Measurements from ENCODE around the gene SAMD14. TPM values are rescaled to one million over a fixed set of nuclear protein-coding genes. Genes with fewer than 3 reads are reported as not detected.

Gene SAMD14
- total and polyA plus RNA-seq, 2 donors = 0.42 to 0.62 TPM

- Histone ChIP-seq H3K27me3 (ENCODE audit: control insufficient read depth in 2 of 2, insufficient read depth in 1 of 2, low read length in 1 of 2) (peaks cover 0 to 15% of the 10 kb centered on the region in 2 donors), H3K36me3 (ENCODE audit: control insufficient read depth in 2 of 2, insufficient read depth in 2 of 2, low read length in 1 of 2) (peaks cover 21 to 22% of the 10 kb centered on the region in 2 donors), H3K27ac (ENCODE audit: low read depth in 1 of 2, low read length in 1 of 2) (peak overlapping the region; percentile 69 to 81), H3K9me3 (ENCODE audit: control insufficient read depth in 2 of 2, insufficient read depth in 1 of 2, low read length in 1 of 2) (no peaks in the 10 kb centered on the region), H3K4me3 (ENCODE audit: low read length in 2 of 2) (peak overlapping the region; percentile 68 to 71), H3K4me1 (ENCODE audit: control insufficient read depth in 2 of 2, insufficient read depth in 2 of 2, low read length in 2 of 2) (peaks cover 11 to 13% of the 10 kb centered on the region in 2 donors)
- peak; percentile 75 to 97 (median 87) for DNase-seq (ENCODE audit: low read depth in 6 of 9, low spot score in 9 of 9)
- WGBS = under 1% methylated on average over 21 of the region's 21 CpGs
Measured at GRCh38 chr17:50094243-50094752, 35.7 kb downstream of the SAMD14 start.

- peaks cover 11 to 13% of the 10 kb centered on the region in 2 donors for H3K4me1 ChIP-seq (ENCODE audit: control insufficient read depth in 2 of 2, insufficient read depth in 2 of 2, low read length in 2 of 2)
- H3K27me3 ChIP-seq (ENCODE audit: control insufficient read depth in 2 of 2, insufficient read depth in 1 of 2, low read length in 1 of 2) = peaks cover 0 to 15% of the 10 kb centered on the region in 2 donors
- peak overlapping the region in 1 of 2 donors; percentile 71 for H3K4me3 ChIP-seq (ENCODE audit: low read length in 2 of 2)
- WGBS = 72% methylated on average over 3 of the region's 3 CpGs
- H3K27ac ChIP-seq (ENCODE audit: low read depth in 1 of 2, low read length in 1 of 2) = no peak overlapping the region
- H3K36me3 ChIP-seq (ENCODE audit: control insufficient read depth in 2 of 2, insufficient read depth in 2 of 2, low read length in 1 of 2) = peaks cover 16 to 17% of the 10 kb centered on the region in 2 donors
- no peak for DNase-seq (ENCODE audit: low read depth in 6 of 9, low spot score in 9 of 9)
- H3K9me3 ChIP-seq (ENCODE audit: control insufficient read depth in 2 of 2, insufficient read depth in 1 of 2, low read length in 1 of 2) = no peaks in the 10 kb centered on the region
Measured at GRCh38 chr17:50093807-50094206, 36.2 kb downstream of the SAMD14 start.

DNA sequence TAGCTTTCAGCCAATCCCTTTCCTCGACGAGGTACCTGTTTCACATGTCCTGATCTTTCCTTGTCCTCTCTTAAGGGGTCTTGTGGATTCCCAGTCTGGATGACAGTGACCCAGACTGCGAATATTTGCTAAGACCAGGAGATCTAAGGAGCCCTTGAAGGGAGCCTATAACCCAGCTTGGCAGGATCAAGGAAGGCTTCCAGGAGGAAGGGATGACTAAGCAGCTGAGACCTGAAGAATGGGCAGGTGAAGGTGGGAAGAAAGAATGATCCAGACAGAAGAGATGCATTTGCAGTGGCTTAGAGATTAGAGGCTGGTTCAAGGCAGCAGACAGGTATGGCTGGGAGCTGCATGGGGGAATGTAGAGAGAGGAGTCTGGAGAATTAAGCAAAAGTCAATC lies 36.7 kb downstream of the SAMD14 start:
- Histone ChIP-seq H3K4me1 (ENCODE audit: control insufficient read depth in 2 of 2, insufficient read depth in 2 of 2, low read length in 2 of 2) (peaks cover 11 to 13% of the 10 kb centered on the region in 2 donors), H3K9me3 (ENCODE audit: control insufficient read depth in 2 of 2, insufficient read depth in 1 of 2, low read length in 1 of 2) (no peaks in the 10 kb centered on the region), H3K27ac (ENCODE audit: low read depth in 1 of 2, low read length in 1 of 2) (no peak overlapping the region), H3K36me3 (ENCODE audit: control insufficient read depth in 2 of 2, insufficient read depth in 2 of 2, low read length in 1 of 2) (peaks cover 12 to 13% of the 10 kb centered on the region in 2 donors), H3K4me3 (ENCODE audit: low read length in 2 of 2) (no peak overlapping the region), H3K27me3 (ENCODE audit: control insufficient read depth in 2 of 2, insufficient read depth in 1 of 2, low read length in 1 of 2) (peaks cover 0 to 15% of the 10 kb centered on the region in 2 donors)
- DNase-seq (ENCODE audit: low read depth in 6 of 9, low spot score in 9 of 9) = no peak
- 91% methylated on average over 3 of the region's 3 CpGs for WGBS

GRCh38 chr17:50091918-50092285 lies 38.1 kb downstream of the SAMD14 start:
- H3K27ac ChIP-seq (ENCODE audit: low read depth in 1 of 2, low read length in 1 of 2) = no peak overlapping the region
- H3K36me3 ChIP-seq (ENCODE audit: control insufficient read depth in 2 of 2, insufficient read depth in 2 of 2, low read length in 1 of 2) = no peaks in the 10 kb centered on the region
- DNase-seq (ENCODE audit: low read depth in 6 of 9, low spot score in 9 of 9) = no peak
- peaks cover 11 to 13% of the 10 kb centered on the region in 2 donors for H3K4me1 ChIP-seq (ENCODE audit: control insufficient read depth in 2 of 2, insufficient read depth in 2 of 2, low read length in 2 of 2)
- no peaks in the 10 kb centered on the region for H3K9me3 ChIP-seq (ENCODE audit: control insufficient read depth in 2 of 2, insufficient read depth in 1 of 2, low read length in 1 of 2)
- peaks cover 0 to 15% of the 10 kb centered on the region in 2 donors for H3K27me3 ChIP-seq (ENCODE audit: control insufficient read depth in 2 of 2, insufficient read depth in 1 of 2, low read length in 1 of 2)
- no peak overlapping the region for H3K4me3 ChIP-seq (ENCODE audit: low read length in 2 of 2)
- WGBS = 91% methylated on average over 2 of the region's 2 CpGs

DNA sequence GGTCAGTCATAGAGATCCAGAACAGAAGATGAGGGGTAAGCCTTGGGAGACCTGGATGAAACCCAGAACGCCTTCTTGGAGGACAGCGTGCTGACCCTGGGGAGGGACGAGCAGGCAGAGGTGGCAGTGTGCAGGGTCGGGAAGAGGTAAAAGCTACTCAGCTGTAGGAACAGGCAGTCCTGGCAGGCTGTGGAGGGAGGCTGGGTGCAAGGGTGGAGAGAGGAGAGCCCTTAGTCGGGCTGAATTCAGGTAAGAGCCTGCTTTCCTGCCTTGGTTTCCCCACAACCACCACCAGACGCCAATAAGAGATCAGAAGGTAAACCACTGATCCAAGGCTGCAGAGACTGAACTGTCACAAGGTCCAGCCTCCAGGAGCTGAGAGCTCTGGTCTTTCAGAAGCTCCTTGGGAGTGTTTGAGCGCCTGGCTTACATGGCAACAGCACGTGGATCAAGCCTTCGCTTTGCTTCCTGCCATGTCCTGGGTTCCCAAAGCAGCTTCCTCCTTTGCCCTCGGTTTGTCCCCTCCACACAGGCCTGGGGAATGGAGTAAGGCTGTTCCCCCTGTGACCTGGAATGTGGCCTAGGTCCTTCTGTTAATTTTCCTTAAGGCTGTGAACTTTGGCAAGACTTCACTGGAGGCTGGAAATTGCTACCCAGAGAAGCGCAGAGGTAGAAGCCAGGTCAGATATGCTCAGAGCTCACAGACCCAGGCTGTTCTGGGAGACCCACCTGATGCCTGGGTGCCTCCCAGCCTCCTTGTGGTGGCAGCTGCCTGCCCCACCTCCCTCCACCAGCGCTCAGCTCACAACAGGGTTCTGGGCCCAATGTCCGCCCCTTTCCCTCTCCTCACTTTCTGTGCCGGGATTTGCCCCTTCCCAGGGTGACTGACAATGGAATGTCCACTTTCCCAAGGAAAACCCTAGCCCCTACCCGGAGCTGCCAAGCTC lies 38.7 kb downstream of the SAMD14 start:
- WGBS = 86% methylated on average over 15 of the region's 15 CpGs

GRCh38 chr17:50090071-50090470 lies 39.9 kb downstream of the SAMD14 start:
- Histone ChIP-seq H3K36me3 (ENCODE audit: control insufficient read depth in 2 of 2, insufficient read depth in 2 of 2, low read length in 1 of 2) (no peaks in the 10 kb centered on the region), H3K27me3 (ENCODE audit: control insufficient read depth in 2 of 2, insufficient read depth in 1 of 2, low read length in 1 of 2) (peaks cover 0 to 15% of the 10 kb centered on the region in 2 donors), H3K4me1 (ENCODE audit: control insufficient read depth in 2 of 2, insufficient read depth in 2 of 2, low read length in 2 of 2) (no peaks in the 10 kb centered on the region), H3K9me3 (ENCODE audit: control insufficient read depth in 2 of 2, insufficient read depth in 1 of 2, low read length in 1 of 2) (no peaks in the 10 kb centered on the region), H3K27ac (ENCODE audit: low read depth in 1 of 2, low read length in 1 of 2) (no peak overlapping the region), H3K4me3 (ENCODE audit: low read length in 2 of 2) (no peak overlapping the region)
- 94% methylated on average over 6 of the region's 6 CpGs for WGBS
- no peak for DNase-seq (ENCODE audit: low read depth in 6 of 9, low spot score in 9 of 9)

More for the DNA sequence above, 38.7 kb downstream of the SAMD14 start:
- H3K4me3 ChIP-seq (ENCODE audit: low read length in 2 of 2) = no peak overlapping the region
- peaks cover 8% of the 10 kb centered on the region in 2 donors for H3K4me1 ChIP-seq (ENCODE audit: control insufficient read depth in 2 of 2, insufficient read depth in 2 of 2, low read length in 2 of 2)
- peaks cover 0 to 15% of the 10 kb centered on the region in 2 donors for H3K27me3 ChIP-seq (ENCODE audit: control insufficient read depth in 2 of 2, insufficient read depth in 1 of 2, low read length in 1 of 2)
- no peak for DNase-seq (ENCODE audit: low read depth in 6 of 9, low spot score in 9 of 9)
- no peaks in the 10 kb centered on the region for H3K9me3 ChIP-seq (ENCODE audit: control insufficient read depth in 2 of 2, insufficient read depth in 1 of 2, low read length in 1 of 2)
- no peak overlapping the region for H3K27ac ChIP-seq (ENCODE audit: low read depth in 1 of 2, low read length in 1 of 2)
- no peaks in the 10 kb centered on the region for H3K36me3 ChIP-seq (ENCODE audit: control insufficient read depth in 2 of 2, insufficient read depth in 2 of 2, low read length in 1 of 2)

DNA sequence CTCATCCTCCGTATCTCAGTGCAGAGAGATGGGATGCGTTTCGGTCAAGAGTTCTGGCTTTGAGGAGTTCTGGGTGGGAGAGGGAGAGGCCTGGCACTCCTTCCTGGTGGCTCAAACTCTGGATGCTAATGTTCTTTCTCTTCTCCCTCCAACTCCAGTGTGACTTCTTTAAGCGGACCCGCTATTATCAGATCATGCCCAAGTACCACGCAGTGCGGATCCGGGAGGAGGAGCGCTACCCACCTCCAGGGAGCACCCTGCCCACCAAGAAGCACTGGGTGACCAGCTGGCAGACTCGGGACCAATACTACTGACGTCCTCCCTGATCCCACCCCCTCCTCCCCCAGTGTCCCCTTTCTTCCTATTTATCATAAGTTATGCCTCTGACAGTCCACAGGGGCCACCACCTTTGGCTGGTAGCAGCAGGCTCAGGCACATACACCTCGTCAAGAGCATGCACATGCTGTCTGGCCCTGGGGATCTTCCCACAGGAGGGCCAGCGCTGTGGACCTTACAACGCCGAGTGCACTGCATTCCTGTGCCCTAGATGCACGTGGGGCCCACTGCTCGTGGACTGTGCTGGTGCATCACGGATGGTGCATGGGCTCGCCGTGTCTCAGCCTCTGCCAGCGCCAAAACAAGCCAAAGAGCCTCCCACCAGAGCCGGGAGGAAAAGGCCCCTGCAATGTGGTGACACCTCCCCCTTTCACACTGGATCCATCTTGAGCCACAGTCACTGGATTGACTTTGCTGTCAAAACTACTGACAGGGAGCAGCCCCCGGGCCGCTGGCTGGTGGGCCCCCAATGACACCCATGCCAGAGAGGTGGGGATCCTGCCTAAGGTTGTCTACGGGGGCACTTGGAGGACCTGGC lies 40.8 kb downstream of the SAMD14 start:
- no peaks in the 10 kb centered on the region for H3K4me1 ChIP-seq (ENCODE audit: control insufficient read depth in 2 of 2, insufficient read depth in 2 of 2, low read length in 2 of 2)
- no peaks in the 10 kb centered on the region for H3K36me3 ChIP-seq (ENCODE audit: control insufficient read depth in 2 of 2, insufficient read depth in 2 of 2, low read length in 1 of 2)
- no peak overlapping the region for H3K27ac ChIP-seq (ENCODE audit: low read depth in 1 of 2, low read length in 1 of 2)
- WGBS = 93% methylated on average over 25 of the region's 25 CpGs
- DNase-seq (ENCODE audit: low read depth in 6 of 9, low spot score in 9 of 9) = no peak
- peaks cover 0 to 15% of the 10 kb centered on the region in 2 donors for H3K27me3 ChIP-seq (ENCODE audit: control insufficient read depth in 2 of 2, insufficient read depth in 1 of 2, low read length in 1 of 2)
- H3K9me3 ChIP-seq (ENCODE audit: control insufficient read depth in 2 of 2, insufficient read depth in 1 of 2, low read length in 1 of 2) = no peaks in the 10 kb centered on the region
- no peak overlapping the region for H3K4me3 ChIP-seq (ENCODE audit: low read length in 2 of 2)

- Histone ChIP-seq H3K27ac (ENCODE audit: low read depth in 1 of 2, low read length in 1 of 2) (no peak overlapping the region), H3K9me3 (ENCODE audit: control insufficient read depth in 2 of 2, insufficient read depth in 1 of 2, low read length in 1 of 2) (no peaks in the 10 kb centered on the region), H3K27me3 (ENCODE audit: control insufficient read depth in 2 of 2, insufficient read depth in 1 of 2, low read length in 1 of 2) (peaks cover 0 to 15% of the 10 kb centered on the region in 2 donors), H3K4me1 (ENCODE audit: control insufficient read depth in 2 of 2, insufficient read depth in 2 of 2, low read length in 2 of 2) (no peaks in the 10 kb centered on the region), H3K4me3 (ENCODE audit: low read length in 2 of 2) (no peak overlapping the region), H3K36me3 (ENCODE audit: control insufficient read depth in 2 of 2, insufficient read depth in 2 of 2, low read length in 1 of 2) (no peaks in the 10 kb centered on the region)
- WGBS = 94% methylated on average over 19 of the region's 19 CpGs
- peak in 1 of 9 donors; percentile 16 for DNase-seq (ENCODE audit: low read depth in 6 of 9, low spot score in 9 of 9)
Measured at GRCh38 chr17:50087912-50088405, 42.0 kb downstream of the SAMD14 start.

All from thymus (tissue), 11 donors.